ENCODE data around the gene STK10.

Gene STK10

DNA sequence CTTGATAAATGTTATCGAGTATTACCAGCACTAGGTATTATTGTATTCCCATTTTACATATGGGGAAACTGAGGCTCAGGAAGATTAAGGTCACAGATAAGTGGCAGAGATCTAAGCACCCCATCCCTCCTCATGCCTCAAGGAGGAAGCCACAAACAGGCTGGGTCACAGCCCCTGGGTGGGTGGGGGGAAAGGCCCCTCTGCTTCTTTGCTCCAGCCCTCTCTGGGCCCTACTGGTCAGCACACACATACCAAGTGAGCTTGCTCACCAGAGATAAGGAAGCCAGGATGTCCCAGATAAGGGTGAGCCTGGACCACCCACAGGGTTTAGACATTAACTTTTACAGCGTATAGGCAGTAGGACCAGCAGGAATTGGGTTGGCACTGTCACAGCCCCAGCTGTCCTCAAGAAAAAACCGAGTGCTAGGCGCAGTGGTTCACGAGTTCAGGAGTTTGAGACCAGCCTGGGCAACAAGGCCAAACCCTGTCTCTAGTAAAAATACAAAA is 45.3 kb downstream of the STK10 start:
- DNase-seq = no peak

DNA sequence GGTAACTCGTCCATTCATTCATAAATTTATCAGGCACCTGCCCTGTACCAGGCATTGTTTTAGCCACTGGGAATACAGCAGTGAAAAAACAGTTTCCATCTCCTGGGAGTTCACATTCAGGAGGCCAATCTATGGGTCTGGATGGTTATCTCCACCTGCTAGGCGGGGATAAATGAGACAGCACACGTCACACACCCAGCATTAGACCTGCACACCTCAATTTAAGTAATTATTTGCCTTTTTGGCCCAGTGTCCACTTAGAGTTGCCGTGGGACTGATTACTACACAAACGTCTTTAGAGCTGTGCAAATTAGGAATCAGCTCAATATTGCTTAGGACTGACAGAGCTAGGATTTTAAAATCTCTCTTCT is 46.1 kb downstream of the STK10 start:
- DNase-seq = no peak

DNA sequence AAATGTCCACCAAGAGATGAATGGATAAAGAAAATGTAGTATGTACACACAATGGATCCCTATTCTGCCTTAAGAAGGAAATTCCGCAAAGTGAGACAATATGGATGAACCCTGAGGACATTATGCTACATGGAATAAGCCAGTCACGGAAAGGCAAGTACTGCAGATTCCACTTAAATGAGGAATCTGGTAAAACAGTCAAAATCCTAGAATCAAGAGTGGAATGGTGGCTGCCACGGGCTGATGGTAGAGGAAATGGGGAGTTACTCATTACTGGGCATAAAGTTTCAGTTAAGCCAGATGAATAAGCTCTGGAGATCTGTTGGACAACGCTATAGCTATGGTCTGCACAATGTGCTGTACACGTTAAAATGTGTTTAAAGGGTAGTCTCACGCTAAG is 47.2 kb downstream of the STK10 start:
- no peak for DNase-seq

DNA sequence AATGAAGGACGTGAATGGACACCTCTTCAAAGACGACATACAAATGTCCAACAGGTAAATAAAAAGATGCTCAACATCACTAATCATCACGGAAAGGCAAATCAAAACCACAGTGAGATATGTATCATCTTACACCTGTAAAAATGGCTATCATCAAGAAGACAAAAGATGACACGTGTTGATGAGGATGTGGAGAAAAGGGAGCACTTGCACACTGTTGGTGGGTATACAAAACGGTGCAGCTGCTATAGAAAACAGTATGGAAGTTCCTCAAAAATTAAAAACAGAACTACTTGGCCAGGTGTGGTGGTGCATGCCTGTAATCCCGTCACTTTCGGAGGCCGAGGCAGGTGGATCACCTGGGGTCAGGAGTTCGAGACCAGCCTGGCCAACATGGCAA is 47.9 kb downstream of the STK10 start:
- DNase-seq = no peak

DNA sequence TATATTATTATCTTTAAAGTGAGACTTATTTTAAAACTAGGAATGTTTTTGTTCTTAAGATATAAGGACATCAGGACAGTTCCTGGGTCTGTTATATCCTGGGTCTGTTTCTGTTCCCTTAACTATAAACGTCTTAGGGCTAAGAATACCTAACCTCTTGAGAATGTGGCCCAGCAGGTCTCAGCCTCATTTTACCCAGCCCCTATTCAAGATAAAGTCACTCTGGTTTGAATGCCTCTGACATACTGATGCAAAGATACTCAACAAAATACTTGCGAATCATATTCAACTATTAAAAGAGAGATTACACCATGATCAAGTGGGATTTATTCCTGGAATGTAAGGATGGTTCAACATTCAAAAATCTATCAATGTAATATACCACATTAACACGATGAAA is 51.0 kb downstream of the STK10 start:
- no peak for DNase-seq

DNA sequence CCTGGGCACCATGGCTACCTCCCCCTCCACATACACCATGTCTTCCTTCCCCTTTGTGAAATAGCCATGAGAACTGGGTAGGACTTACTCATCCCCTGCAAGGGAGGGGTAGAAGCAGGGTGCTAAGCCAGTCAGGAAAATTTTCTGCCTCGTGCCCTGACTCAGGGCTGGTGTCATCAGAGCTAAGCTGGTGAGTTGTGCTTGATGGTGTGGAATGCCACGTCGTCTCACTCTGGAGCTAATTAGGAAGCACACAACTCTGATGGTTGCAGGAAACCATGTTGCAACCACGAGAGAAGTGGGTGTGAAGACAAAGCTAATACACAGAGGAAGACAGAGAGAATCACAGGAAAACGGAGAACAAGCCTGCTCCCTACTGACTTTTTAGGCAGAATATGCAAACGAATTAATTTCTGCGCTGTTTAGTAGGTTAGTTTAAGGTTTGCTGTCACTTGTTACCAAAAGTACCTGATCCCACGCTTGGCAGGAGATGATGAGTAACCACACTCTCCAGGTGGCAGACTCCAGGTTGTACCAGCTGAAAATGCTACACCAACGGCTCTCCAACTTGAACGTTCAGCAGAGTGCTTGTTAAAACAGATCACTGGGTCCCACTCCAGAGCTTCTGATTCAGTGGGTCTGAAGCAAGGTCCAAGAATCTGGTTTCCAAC is 54.5 kb downstream of the STK10 start:
- peak in 3 of 5 experiments; percentile 23 to 43 (median 38) for DNase-seq

DNA sequence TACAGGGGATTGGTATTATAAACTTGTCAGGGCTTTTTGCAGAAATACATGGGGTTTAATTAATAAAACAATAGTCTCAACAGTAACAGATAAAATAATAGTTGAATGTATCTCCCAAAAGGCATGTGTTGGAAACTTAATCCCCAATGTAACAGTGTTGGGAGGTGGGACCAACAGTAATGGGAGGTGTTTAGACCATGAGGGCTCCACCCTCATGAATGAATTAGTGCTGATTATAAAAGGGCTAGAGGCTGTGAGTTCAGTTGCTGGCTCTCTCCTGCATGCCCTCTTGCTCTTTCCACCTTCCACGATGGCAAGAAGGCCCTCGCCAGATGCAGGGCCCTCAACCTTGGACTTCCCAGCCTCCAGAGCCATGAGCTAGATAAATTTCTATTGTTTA is 56.3 kb downstream of the STK10 start:
- no peak for DNase-seq

DNA sequence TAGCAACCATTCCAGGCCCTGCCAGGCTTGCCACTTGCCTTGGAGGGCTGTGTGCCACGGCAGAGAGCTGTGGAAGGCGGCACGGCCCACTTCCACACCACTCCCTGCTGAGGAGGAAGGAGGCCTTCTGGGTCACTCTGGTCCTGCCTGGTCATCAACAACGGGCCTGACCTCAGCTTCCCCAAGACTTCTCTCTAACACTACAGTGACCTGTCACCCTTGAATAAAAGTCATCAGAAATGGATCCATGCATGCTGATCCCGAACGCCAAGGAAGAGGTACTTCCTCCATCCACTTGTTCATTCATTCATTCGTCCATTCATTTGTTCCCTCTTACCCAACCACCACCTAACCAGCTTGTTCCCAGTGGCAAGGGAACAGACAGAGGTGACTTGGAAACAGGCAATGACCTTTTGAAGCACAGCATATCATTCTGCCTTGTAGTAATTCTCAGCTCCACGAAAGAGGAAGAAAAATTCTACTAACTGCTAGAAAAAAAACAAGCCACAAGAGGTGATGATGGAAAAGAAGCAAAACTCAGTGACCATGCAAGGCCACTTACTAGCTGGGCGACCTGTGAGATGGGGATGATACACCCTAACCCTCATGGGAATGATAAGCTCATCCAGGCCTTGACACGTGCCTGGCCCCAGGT is 58.6 kb downstream of the STK10 start:
- no peak for DNase-seq

DNA sequence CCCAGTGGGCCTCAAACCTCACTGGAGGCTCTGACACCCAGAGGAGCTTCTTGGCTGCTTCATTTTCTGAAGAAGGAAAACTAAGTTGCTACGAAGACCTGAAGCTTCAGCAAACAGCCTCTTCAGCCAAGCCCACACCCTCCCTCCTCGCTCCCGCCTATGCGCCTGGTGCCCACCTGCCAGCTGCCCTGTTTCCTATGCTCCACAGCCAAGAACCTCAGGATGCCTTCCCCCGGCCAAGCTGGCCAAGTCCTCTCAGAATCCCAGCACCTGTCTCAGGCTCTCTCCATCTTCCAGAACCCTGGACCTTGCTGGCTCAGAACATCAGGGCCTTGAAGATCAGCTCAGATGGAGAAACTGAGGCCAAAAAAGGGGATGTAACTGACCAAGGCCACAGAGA is 60.4 kb downstream of the STK10 start:
- no peak for DNase-seq

DNA sequence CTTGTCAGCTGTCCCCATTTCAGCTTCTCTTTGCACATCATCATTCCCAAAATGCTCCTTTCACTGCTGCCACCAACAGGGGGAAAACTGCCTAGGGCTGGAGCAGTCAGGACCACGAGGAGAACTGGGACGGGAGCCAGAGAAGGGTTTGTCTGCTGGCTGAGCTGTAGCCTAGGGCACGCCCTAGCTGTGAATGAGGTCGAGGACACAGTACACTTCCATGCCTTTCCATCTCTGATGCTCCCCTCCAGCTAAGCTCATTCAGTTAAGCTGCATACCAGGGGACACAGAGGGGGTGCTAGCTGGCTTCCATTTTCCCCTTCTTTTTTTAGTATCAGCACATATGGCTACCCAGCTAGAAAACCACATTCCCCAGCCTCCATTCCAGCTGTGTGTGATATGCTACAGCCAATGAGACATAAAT is 64.7 kb downstream of the STK10 start:
- DNase-seq = no peak

DNA sequence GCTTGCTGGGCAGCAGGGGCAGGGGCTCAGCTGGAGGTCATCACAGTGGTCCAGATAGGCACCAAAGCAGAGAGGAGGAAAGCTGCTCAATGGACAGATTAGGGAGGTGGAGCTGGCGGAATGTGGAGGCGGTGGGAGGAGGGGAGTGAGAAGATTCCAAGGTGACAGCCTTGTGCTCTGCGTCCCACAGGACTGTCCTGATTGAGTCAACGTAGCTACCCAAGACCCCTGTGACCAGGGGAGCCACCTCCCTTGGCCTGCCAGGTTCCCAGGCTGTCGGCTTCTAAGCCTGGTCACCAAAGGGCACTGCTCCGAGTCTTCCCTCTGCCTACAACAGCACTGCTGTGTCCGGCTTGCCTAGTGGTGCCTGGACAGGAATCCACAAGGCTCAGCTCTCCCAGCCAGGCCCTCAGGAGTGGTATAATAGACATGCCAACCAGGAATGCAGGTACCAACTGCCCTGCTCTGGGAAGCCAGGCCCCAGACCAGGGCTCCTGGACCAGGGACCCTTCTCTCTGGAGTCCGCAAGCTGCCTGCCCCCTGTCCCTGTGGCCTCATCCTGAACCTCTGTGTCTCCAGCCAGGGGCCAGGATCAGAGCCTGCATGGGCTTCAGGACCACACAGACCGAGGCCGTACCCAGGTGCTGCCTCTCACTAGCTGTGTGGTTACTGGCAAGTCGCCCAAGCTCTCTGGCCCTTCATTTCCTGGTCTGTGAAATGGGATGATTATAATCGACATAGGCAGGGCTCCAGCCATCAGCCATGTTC is 67.9 kb downstream of the STK10 start:
- DNase-seq = no peak

DNA sequence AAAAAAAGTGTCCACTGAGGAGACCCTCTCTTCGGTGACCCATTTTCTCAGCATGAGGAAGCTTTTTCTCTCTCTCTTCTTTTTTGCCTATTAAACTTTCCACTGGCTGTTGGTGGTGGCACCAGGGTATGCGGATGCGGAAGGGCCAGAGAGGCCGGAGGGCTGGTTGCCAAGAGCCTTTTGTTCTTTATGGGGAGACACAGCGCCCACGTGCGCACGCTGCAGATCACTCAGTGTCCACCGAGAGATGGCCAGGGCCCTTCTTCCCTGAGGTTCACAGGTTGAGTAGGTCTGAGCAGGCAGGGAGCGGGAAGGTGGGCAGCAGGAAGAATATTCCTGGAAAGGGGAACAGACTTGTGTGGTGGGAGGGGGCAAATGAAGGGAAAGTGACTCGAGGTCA is 69.1 kb downstream of the STK10 start:
- no peak for DNase-seq

DNA sequence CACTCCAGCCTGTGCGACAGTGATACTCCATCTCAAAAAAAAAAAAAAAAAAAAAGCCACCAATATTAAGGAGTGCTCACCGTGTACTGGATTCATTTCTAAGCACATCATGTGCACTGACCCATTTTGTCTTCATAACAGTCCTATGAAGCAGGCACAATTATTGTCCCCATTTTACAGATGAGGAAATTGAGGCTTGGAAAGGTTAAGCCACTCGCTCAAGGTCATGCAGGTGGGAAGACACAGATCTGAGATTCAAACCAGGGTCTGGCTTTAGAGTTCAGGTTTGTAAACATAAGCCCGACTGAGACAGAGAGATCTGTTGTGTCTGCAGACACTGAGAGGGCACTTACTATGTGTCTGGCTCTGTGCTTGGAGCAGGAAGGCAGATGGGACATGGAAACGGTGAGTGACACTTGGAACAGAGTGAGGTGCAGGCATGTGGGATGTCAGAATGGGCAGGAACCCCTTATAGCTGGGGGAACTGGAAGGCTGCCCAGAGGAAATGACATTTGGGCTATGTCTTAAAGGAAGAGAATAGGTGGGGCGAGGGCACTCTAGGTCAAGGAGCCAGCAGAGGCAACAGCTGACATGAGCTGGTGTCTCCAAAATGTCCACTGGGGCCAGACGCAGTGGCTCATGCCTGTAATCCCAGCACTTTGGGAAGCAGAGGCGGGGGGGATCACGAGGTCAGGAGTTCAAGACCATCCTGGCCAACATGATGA is 69.9 kb downstream of the STK10 start:
- peak in 1 of 5 experiments; percentile 25 for DNase-seq

DNA sequence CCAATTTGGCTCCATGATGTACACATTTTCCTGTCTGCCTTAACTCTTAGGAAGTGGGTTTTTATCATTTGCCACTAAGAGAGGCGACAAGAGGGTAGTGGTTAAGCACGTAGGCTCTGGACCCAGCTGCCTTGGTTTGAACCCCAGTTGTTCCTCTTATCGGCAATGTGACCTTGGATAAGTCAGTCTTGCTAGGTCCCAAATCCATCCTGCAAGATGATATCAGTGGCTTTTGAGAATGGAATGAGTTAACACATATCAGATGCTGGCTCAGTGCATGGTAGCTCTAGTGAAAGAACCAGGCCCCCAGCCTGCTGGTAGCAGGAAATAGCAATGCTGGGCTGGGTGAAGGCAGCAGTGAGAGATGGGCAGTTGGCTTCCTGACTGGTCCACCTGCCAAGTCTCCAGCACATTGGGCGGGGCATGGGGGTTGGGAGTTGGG is 72.5 kb downstream of the STK10 start:
- peak in 3 of 5 experiments; percentile 19 to 84 (median 49) for DNase-seq

DNA sequence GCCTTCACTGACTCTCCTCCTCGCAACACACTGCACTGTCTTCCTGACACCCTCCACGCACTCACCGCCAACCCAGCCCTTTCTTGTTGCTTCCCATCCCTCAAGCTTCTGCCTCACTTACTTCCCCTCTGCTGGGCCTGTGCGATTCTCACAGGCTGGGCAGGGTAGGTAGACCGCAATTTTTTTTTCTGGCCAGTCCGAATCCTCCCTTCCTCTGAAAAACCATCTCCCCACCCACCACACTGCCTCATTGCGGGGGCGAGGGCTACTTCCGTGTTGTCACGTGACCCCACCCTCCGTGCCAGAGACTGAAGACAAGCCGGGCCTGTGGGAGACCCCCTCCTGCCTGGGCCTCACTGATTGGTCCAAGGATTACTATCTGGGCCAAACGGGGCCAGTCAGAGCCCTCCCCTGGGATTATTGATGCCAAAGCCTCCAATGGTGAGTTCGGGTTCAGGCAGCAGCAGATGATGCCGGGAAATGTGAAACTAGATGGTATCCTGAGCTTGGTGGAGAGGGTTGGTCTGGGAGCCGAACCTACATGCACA is 73.1 kb downstream of the STK10 start:
- DNase-seq = peak; percentile 30 to 95 (median 56)

DNA sequence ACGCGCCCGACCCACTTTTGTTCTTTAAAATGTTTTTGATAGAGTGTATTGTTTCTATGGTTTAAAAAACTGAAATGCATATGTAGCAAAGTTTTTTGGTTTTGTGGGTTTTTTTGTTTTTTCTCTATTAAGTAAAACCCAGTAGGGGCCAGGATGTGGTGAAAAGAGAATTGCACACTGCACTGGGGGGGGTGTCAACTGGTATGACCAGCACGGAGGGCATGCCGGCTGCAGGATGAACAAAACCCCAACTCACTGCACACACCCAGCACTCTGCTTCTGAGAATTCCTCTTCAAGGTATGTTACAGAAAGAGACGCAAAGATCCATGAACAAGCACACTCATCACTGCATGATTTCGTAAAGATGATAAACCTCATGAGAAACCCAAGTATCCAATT is 75.0 kb downstream of the STK10 start:
- DNase-seq = peak in 4 of 5 experiments; percentile 36 to 99 (median 72)

DNA sequence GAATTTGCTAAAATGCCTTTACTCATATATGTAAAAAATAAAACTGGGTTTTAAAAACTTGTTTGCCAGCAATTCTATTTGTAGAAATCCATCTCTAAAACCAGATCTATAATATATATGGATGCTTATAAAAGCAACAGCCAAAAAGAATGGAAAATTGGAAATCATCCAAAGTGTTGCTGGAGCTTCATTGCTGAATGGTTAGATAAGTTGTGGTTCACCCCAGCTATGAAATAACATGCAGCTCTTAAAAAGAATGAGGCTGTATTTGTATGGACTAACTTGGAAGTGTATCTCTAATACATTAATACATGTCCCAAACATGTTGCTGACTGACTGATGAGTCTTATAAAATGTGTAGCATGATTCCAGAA is 76.2 kb downstream of the STK10 start:
- DNase-seq = peak in 1 of 5 experiments; percentile 30

DNA sequence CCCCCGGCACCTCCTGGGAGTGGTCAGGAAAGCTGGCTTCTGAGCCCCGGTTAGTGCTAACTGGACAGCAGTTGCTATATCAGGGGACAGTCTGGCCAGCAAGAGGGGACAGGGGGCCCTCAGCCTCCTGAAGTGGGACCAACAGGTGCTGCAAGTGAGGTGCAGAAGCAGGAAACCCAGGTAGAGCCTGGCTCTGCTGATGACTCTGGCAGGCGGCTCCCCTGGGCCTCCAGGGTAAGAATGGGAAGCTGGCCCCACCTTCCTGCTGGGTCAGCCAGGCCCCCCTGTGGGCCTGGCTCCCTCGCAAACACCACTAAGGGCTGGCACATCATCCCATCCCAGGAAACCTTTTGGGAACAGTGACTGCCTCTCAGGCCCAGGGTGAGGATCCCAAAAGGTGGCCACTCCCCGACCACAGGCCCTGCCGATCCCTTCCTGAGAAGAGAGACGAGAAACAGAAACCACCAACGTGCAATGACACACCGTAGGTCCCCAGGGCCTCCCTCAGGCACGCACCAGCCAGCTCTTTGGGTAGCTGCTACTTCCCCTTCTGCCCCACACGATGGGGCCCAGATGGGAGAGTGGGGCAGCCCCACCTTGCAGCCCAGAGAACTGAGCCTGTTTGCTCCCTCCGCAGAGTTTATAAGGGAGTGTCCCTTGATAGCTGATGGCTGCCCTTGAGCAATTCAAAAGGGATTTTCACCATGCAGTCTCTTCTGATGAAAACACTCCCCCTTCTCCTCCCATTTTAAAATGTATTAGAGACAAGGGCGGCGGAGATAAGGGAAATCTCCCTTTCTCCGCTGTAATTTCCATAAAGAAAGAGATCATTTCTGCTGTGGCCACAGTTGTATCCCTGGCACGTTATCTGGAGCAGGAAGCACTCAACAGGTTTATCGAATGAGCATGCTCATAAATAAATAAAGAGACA is 76.8 kb downstream of the STK10 start:
- peak; percentile 24 to 95 (median 71) for DNase-seq

DNA sequence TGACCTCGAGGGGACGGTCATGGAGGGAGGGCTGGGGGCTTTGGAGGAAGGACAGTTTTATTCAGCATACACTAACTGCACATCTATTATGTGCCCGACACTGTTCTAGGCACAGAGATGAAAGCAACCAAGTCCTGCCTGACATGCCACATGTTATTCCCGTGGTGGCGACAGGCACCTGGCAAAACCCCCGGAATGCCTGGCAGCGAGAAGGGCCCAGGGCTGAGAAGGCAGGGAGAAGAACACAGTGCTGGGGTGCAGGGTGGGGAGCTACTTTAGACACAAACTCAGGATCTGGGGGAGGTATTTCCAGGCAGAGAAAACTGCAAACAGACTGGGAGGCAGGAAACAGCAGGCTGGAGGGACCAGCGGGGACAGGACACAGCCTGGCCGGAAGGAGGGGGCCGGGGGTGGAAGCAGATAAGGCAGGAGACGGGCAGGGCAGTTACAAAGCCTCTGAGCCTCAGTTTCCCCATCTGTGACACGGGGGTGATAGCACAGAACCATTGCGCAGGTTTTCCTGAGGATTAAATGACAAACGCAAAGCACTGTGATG is 77.7 kb downstream of the STK10 start:
- DNase-seq = no peak

DNA sequence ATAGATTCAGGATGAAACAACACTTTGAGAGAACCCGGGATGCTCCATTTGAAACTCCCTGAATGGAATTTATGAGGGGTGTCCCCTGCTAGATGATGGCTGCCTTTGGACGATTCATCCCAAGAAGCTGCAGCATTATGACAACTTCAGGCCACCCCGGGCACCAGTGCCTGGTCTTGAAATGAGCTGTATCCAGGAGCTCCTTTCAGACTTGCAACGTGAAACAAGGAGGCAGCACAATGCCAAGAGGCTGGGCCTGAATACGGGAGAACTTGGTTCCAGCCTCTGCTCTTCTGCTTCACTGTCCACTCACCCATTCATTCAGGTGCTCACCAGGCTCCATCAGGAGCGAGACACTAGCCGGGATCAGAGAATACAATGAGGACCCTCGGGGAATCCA is 78.3 kb downstream of the STK10 start:
- DNase-seq = no peak

DNA sequence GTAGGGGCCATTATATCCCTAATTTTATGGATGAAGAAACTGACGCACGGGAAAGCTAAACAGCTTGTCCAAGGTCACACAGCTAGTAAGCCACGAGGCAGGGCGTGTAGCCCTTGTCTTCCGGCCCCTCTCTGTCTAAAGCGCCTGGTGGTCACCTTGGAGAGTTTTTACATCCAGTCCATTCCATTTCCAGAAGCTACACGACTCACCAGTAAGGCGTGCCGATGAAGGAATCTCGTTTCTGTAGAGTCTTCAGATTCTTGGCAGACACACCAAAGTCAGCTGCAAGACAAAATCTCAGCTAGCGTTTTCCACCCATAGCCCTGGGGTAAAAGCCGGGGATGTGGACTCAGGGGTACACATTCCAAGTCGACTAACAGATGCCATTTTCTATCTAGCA is 80.5 kb downstream of the STK10 start:
- DNase-seq = no peak
